ENCODE measurements around the gene VAV2.

The VAV2 gene

DNA sequence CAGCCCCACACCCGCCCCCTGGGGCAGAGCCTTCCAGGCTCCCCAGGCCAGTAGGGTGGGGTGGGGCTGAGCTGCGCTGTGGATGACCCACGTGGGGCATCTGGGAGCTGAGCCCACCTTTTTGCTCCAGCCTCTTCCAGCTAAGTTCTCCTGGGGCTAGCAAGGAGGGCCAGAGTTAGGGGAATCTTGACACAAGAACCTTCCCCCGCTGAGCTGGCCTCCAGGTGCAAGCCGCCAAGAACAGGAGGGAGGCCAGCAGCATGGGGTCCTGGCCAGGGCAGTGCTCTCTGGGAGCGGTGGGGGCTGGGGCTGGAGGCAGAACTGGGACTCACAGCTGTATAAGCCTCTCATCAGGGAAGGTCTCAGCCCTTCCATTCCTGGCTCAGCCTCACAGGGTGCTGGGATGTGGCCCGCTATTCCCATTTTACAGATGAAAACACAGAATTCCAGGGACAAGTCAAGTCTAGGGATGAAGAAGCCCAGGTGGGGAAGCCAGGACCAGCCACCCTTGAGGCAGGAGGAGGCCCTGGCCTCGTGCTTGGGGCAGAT lies 275.5 kb downstream of the VAV2 start:
- no peak overlapping the region for H3K27ac ChIP-seq
- TF ChIP-seq, protein P1, sequence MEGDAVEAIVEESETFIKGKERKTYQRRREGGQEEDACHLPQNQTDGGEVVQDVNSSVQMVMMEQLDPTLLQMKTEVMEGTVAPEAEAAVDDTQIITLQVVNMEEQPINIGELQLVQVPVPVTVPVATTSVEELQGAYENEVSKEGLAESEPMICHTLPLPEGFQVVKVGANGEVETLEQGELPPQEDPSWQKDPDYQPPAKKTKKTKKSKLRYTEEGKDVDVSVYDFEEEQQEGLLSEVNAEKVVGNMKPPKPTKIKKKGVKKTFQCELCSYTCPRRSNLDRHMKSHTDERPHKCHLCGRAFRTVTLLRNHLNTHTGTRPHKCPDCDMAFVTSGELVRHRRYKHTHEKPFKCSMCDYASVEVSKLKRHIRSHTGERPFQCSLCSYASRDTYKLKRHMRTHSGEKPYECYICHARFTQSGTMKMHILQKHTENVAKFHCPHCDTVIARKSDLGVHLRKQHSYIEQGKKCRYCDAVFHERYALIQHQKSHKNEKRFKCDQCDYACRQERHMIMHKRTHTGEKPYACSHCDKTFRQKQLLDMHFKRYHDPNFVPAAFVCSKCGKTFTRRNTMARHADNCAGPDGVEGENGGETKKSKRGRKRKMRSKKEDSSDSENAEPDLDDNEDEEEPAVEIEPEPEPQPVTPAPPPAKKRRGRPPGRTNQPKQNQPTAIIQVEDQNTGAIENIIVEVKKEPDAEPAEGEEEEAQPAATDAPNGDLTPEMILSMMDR (conservative IDR thresholded peaks at IDR 0.05) = no peak

DNA sequence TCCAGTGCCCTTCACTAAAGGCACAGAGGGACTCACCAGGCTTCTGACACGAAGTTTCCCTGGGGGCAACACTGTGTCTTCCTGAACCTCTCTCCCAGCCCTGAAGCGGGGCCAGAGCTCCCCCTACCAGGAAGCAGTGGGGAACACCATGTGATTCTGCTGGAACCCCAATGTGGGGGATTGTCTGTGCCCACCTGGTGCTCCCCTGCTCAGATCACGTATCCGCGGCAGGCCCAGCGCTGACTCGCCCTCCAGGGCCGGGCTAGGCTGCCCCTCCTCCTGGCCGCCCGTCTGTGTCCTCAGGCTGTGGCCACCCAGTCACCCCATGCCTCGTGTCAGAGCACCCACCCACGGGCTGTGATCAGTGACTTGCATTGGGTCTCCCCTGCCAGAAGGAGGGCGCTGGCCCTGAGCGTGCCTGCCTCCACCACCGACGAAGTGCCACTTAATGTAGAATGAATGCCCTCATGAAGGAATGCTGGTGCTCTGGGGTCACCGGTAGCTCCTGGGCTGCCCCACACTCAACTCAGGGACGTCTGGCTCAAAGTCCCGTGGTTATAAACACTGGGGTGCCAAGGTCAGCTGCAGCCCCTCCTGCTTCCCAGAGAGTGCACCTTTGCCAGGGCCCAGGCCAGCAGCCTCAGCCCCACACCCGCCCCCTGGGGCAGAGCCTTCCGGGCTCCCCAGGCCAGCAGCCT lies 276.1 kb downstream of the VAV2 start:
- TF ChIP-seq, protein P1 (conservative IDR thresholded peaks at IDR 0.05) = peak; percentile 34; the same call in 1 of the 2 replicates
- H3K27ac ChIP-seq = no peak overlapping the region

DNA sequence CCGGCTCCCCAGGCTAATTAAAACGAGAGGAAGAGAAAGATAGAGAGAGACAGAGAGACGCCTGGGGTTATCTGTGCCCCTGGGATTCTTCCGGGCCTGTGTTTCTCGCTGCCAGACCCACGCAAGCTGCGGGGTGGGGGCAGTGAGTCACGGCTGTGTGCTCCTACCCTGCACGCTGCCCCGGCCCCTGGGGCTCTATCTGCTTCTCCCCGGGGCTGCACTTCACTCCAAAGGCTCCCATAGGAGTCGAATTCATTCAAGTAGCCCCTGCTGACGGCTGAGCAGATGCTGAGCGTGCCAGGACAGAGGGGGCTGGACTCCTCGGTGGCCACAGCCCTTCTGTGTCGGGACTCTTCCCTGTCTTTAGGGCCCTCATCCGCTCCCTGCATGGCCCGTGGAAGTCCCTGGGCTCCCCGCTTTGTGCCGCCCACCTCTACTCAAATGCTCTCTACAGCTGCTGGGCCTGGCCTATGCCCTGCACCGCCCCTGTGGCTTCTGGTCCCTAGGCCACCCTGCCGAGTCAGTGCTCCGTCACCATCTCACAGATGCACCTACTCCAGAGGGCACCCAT lies 276.7 kb downstream of the VAV2 start:
- no peak overlapping the region for H3K27ac ChIP-seq
- TF ChIP-seq, protein P1 (conservative IDR thresholded peaks at IDR 0.05) = no peak

DNA sequence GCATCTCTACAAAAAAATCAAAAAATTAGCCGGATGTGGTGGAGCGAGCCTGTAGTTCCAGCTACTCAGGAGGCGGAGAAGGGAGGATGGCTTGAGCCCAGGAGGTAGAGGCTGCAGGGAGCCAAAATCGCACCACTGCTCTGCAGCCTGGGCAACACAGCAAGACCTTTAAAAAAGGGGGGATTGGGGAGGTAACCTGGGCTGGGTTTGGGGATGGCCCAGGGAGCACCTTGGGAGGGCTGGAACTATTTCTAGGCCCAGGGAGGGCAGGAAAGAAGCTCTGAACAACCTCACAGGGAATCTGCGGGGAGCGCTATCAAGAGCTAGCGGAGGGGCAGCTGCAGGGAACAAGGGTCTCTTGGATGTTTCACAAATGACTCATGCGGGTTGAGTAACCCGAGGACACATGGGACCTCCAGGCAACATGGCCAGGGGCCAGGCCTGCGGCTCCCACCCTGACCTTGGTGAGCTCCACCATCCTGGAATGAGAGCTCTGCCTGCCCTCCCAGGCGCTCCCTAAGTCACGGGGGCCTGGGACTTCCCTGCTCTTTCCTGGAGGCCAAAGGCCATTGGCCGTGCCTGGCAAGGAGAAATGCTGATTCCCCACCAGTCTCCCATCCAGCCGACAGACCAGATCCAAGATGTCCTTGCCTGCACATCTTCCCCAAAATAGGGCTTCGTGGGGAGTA lies 277.4 kb downstream of the VAV2 start:
- H3K27ac ChIP-seq = no peak overlapping the region

DNA sequence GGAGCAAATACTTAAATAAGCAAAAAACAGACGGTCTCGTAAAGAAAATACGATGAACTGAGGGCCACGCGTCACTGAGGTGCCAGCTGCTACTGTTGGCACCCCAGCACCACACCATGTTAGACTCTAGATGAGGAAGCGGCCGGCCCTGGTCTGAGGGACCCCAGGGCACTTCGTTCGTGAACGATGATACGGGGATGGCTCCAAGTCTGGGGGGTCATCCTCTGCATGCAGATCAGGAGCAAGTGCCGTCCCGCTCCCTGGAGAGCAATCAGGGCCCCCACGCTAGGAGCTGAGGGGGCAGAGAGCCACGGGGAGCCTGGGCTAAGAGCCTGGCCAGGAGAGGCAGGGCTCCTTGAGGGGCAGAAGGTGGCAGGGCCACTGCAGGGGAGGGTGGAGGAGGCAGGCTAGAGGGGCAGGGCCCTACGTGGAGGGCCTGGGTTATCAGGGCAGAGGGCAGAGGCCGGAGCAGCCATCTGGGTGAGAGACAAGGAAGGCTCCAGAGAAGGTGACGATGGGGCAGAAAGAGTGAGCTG lies 278.1 kb downstream of the VAV2 start:
- TF ChIP-seq, protein P1 (conservative IDR thresholded peaks at IDR 0.05) = no peak
- no peak overlapping the region for H3K27ac ChIP-seq

More for the DNA sequence above, 277.4 kb downstream of the VAV2 start:
- TF ChIP-seq, protein P1 (conservative IDR thresholded peaks at IDR 0.05) = no peak

DNA sequence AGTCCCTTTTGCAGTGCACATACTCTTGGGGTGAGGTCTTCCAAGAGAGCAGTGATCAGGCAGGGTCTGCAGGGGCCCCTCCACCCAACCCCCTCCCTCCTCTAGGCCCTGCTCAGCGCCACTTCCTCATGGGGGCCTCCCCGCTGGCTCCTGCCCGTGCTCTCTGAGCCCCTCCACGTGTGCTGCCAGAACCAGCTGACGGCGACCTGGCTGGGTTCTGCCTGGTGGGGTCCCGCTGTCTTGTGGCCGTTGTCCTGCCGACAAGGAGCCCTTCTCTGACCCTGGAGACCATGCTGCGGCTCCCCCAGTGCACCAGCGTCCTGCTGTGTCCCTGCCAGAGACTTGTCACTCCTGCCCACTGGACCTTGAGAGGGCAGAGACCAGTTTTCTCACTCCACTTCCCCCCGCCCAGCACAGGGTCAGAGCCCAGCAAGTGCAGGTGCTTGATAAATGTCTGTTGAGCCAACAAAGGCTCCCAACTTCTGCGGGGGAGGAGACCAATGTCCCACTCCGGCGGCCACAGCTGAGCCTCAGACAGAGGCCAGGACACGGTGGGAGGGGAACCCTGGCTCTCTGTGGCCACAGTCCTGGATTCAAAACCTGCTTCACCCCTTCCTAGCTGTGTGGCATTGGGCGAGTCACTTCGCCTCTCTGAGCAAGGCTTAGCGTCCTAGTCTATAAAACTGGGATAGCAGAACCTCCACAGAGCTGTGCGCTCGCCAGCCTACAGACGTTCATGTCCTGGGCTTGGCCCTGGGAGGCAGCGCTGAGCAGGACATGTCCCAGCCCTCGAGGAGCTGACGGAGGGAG lies 278.8 kb downstream of the VAV2 start:
- no peak overlapping the region for H3K27ac ChIP-seq
- TF ChIP-seq, protein P1 (conservative IDR thresholded peaks at IDR 0.05) = no peak

Data from VCaP (cell line).